Activated CD8-positive, alpha-beta memory T cell treated with anti-CD3 and anti-CD28 coated beads, Interleukin-2, amount 10 ng/mL, durations not matched to agents 7 days and 5 days (primary cell): ENCODE measurements around the gene PGR. TPM values are rescaled to one million over a fixed set of nuclear protein-coding genes. Genes with fewer than 3 reads are reported as not detected.

Source experiments
- ATAC-seq: fragments of 150-1000 bp; cut with Tn5 transposase; one replicate; pipeline ENCODE4 v1.10.0; 2021; ENCODE audit warnings: moderate library complexity
- CTCF ChIA-PET: fragments of 350-600 bp; sonication (Branson Sonifier 250); formaldehyde crosslinking; loops from one replicate; lab custom pipeline; 2021; ENCODE audit warnings: antibody characterized with exemption; lab: Charles Lee
- DNase-seq: peaks from one replicate; pipeline ENCODE4 v3.0.0-alpha.2; 2020
- H3K27ac Mint-ChIP-seq: one replicate; pipeline ENCODE4 v1.8.0; 2021; ENCODE audit warnings: mild to moderate bottlenecking, mixed read lengths
- H3K27me3 Mint-ChIP-seq: one replicate; pipeline ENCODE4 v1.8.0; 2021; ENCODE audit warnings: mixed read lengths
- H3K36me3 Mint-ChIP-seq: one replicate; pipeline ENCODE4 v1.8.0; 2021; ENCODE audit warnings: mild to moderate bottlenecking, mixed read lengths
- H3K4me1 Mint-ChIP-seq: one replicate; pipeline ENCODE4 v1.8.0; 2021; ENCODE audit warnings: mixed read lengths
- H3K4me3 Mint-ChIP-seq: one replicate; pipeline ENCODE4 v1.8.0; 2021; ENCODE audit warnings: mild to moderate bottlenecking, moderate library complexity, mixed read lengths
- H3K9me3 Mint-ChIP-seq: one replicate; pipeline ENCODE4 v1.8.0; 2022; ENCODE audit warnings: low read depth, mixed read lengths
- total RNA-seq, 2 experiments: library from RNA; stranded (reverse); gene quantifications; one replicate each; pipeline ENCODE4 v1.2.3, GENCODE V29; 2021

Gene PGR
- total RNA-seq = not detected

DNA sequence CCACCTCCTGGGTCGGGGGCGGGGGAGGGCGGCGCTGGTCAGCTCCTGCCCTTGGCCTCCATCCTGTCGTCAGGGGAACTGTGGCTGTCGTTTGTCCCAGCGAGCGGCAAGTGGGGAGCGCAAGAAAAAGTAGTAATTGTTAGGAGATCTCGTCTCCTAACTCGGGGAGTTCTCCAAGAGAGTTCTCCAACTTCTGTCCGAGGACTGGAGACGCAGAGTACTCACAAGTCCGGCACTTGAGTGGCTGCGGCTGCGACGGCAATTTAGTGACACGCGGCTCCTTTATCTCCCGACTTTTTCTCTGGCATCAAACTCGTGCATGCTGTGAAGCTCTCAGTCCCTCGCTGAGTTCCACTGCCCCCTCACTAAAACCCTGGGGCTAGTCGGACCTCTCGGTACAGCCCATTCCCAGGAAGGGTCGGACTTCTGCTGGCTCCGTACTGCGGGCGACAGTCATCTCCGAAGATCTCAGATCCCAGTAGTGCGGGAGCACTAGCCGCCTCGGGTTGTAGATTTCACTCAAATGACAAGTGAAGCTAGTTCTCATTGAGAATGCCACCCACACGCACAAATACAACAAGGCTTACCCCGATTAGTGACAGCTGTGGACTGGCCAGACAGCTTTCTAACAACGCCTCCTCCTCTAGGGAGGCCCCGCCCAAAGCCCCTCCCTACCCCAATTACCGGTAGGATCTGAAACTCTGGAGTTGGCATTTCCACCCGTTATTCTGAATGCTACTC lies at the start of gene PGR:
PGR (minus strand) TSS at position 611 of the 741 bp plus-strand sequence. CDS start 743 bp downstream, outside the sequence.
- peaks cover 3% of the 10 kb centered on the region for H3K36me3 Mint-ChIP-seq
- no peak within 1 kb of the TSS for H3K27ac Mint-ChIP-seq
- peaks cover 41% of the 10 kb centered on the region for H3K27me3 Mint-ChIP-seq
- ATAC-seq = no peak
- H3K4me1 Mint-ChIP-seq = no peaks in the 10 kb centered on the region
- H3K4me3 Mint-ChIP-seq = no peak within 1 kb of the TSS
- H3K9me3 Mint-ChIP-seq = no peaks in the 10 kb centered on the region
- no peak for DNase-seq
- CTCF ChIA-PET = no interaction called here

DNA sequence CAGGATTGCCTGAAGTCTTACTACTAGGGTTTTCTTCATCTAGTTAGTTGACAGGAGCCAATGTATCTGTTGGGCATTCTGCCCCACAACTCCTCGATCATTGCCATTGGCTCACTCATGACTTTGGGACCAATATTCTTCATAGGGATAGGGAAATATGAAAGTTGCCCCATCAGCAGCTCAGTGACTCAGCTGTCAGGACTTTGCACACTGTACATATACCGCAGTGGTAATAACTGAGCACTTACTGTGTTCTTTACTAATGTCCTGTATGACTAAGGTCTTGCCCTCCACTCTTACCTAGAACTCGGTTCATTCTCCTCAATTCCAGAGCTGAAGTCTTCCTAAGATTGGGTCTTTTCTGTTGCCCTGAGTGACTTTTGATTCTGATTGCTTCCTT lies 46.8 kb upstream of the PGR start:
- Mint-ChIP-seq H3K36me3 (no peaks in the 10 kb centered on the region), H3K4me1 (no peaks in the 10 kb centered on the region), H3K9me3 (no peaks in the 10 kb centered on the region), H3K27ac (no peak overlapping the region), H3K27me3 (no peaks in the 10 kb centered on the region), H3K4me3 (no peak overlapping the region)
- no peak for DNase-seq
- ATAC-seq = no peak
- CTCF ChIA-PET = no interaction called here

DNA sequence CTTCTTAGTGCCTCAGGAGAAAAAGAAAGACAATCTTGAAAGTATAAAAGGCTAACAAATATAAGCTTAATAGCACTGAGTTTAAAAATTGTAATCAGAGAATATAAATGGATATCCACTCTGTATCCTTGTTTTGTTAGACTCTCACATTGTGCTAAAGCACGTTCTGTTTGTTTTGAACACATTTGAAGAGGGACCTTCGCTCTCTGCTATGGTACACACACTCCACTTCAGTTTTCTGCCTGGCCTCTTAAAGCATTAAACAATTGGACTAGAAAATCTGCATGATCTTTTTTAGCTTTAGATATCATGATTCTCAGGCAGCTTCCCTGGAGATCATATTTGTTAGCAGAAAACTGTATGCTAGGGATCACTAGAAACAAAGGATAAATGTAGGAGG lies 40.3 kb upstream of the PGR start:
- Mint-ChIP-seq H3K27me3 (no peaks in the 10 kb centered on the region), H3K4me3 (no peak overlapping the region), H3K36me3 (no peaks in the 10 kb centered on the region), H3K9me3 (peaks cover 6% of the 10 kb centered on the region), H3K4me1 (no peaks in the 10 kb centered on the region), H3K27ac (no peak overlapping the region)
- CTCF ChIA-PET = interaction anchor here (0.6 kb wide), 1 partner anchor 34 kb away, joined by 3 read pairs; no protein-coding TSS in a partner anchor
- DNase-seq (no peak), ATAC-seq (no peak)

- CTCF ChIA-PET = no interaction called here
- H3K9me3 Mint-ChIP-seq = peaks cover 9% of the 10 kb centered on the region
- no peak for DNase-seq
- H3K36me3 Mint-ChIP-seq = no peaks in the 10 kb centered on the region
- no peak overlapping the region for H3K27ac Mint-ChIP-seq
- no peak for ATAC-seq
- H3K4me3 Mint-ChIP-seq = no peak overlapping the region
- no peaks in the 10 kb centered on the region for H3K4me1 Mint-ChIP-seq
- no peaks in the 10 kb centered on the region for H3K27me3 Mint-ChIP-seq
These were observed 36.4 kb upstream of the PGR start for GRCh38 chr11:101166038-101166437.

DNA sequence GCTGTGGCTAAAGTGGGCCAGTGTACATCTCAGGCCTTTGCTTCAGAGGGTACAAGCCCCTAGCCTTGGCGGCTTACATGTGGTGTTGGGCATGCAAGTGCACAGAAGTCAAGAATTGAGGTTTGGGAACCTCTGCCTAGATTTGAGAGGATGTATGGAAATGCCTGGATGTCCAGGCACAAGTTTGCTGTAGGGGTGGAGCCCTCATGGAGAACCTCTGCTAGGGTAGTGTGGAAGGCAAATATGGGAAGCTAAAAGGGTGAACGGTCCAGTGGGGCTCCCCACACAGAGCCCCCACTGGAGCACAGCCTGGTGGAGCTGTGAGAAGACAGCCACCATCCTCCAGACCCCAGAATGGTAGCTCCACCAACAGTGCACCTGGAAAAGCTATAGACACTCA lies 28.5 kb upstream of the PGR start:
- Mint-ChIP-seq H3K27ac (no peak overlapping the region), H3K36me3 (no peaks in the 10 kb centered on the region), H3K27me3 (no peaks in the 10 kb centered on the region), H3K4me3 (no peak overlapping the region), H3K9me3 (peaks cover 7% of the 10 kb centered on the region), H3K4me1 (no peaks in the 10 kb centered on the region)
- no peak for ATAC-seq
- CTCF ChIA-PET = no interaction called here
- DNase-seq = no peak

DNA sequence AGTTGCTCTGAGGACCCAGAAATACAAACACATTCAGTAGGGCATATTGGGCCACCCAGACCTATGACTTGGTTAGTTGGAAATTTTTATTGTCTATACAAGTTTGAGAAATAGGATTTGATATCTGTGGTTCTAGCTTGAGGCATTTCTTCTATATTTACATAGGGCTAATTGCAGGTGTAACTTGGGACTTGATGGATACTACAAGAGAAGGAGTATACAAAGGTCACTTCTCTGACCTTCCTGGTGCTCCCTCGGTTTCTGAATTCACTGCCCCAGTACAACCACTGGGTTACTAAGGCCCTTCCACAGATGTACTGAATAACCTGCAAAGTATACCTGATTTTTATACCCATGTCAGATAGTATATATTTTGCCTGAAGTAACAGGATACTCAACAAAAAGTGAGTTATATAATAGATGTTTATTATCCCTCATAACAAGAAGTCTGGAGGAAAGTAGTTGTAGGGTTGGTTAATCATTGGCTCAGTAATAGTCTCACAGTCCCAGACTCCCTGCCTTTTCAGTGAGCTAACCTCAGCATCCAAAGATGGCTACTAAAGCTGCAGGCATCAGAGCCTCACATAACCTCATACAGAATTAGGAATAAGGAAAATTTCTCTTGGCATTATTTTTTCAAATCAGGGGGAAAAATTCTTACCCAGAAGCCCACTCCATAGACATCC lies 8.8 kb upstream of the PGR start:
- Mint-ChIP-seq H3K4me3 (no peak overlapping the region), H3K27ac (no peak overlapping the region), H3K9me3 (peaks cover 4% of the 10 kb centered on the region), H3K27me3 (no peaks in the 10 kb centered on the region), H3K36me3 (no peaks in the 10 kb centered on the region), H3K4me1 (no peaks in the 10 kb centered on the region)
- CTCF ChIA-PET = no interaction called here
- DNase-seq = no peak
- ATAC-seq = no peak

- DNase-seq (no peak), ATAC-seq (no peak)
- CTCF ChIA-PET = no interaction called here
- Mint-ChIP-seq H3K27me3 (peaks cover 25% of the 10 kb centered on the region), H3K4me1 (no peaks in the 10 kb centered on the region), H3K36me3 (no peaks in the 10 kb centered on the region), H3K9me3 (no peaks in the 10 kb centered on the region), H3K4me3 (no peak overlapping the region), H3K27ac (no peak overlapping the region)
These were observed 3.6 kb upstream of the PGR start for GRCh38 chr11:101133190-101133589.

DNA sequence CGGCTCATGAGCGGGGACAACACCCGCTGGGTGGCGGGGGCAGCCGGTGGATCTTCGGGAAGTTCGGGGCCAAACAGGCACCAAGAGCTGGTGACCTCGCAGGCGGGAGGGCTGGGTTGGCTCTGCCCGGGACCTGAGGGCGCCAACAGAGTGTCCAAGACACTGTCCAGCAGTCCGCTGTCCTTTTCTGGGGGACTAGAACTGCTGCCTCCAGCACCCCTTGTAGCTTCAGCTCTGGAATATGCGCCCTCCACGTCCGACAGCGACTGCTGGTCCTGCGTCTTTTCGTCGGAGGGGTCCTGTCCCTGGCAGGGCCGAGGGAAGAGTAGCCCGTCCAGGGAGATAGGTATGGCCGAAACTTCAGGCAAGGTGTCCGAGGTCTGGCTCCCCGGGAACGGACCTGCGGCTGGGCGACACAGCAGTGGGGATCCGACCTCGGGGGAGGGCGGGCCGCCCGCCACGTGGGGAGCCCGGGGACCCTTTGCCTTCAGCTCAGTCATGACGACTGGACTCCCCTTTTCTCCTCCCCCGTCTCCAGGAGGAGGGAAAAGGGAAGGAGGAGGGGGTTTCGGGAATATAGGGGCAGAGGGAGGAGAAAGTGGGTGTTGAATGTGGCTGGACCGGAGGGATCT lies 926 bp downstream of the PGR start:
- CTCF ChIA-PET = no interaction called here
- DNase-seq = no peak
- H3K27ac Mint-ChIP-seq = no peak overlapping the region
- no peaks in the 10 kb centered on the region for H3K9me3 Mint-ChIP-seq
- H3K27me3 Mint-ChIP-seq = peaks cover 41% of the 10 kb centered on the region
- H3K4me3 Mint-ChIP-seq = no peak overlapping the region
- no peak for ATAC-seq
- no peaks in the 10 kb centered on the region for H3K4me1 Mint-ChIP-seq
- peaks cover 3% of the 10 kb centered on the region for H3K36me3 Mint-ChIP-seq

GRCh38 chr11:101127699-101128570 lies 1.7 kb downstream of the PGR start:
- DNase-seq (no peak), ATAC-seq (no peak)
- no peak overlapping the region for H3K27ac Mint-ChIP-seq
- peaks cover 3% of the 10 kb centered on the region for H3K36me3 Mint-ChIP-seq
- H3K4me1 Mint-ChIP-seq = no peaks in the 10 kb centered on the region
- CTCF ChIA-PET = no interaction called here
- no peaks in the 10 kb centered on the region for H3K9me3 Mint-ChIP-seq
- peaks cover 41% of the 10 kb centered on the region for H3K27me3 Mint-ChIP-seq
- no peak overlapping the region for H3K4me3 Mint-ChIP-seq

GRCh38 chr11:101127197-101127698 lies 2.4 kb downstream of the PGR start:
- no peaks in the 10 kb centered on the region for H3K4me1 Mint-ChIP-seq
- CTCF ChIA-PET = no interaction called here
- no peaks in the 10 kb centered on the region for H3K9me3 Mint-ChIP-seq
- H3K27me3 Mint-ChIP-seq = peaks cover 41% of the 10 kb centered on the region
- peaks cover 3% of the 10 kb centered on the region for H3K36me3 Mint-ChIP-seq
- ATAC-seq = no peak
- DNase-seq = no peak
- no peak overlapping the region for H3K4me3 Mint-ChIP-seq
- peak overlapping the region; percentile 62 for H3K27ac Mint-ChIP-seq

DNA sequence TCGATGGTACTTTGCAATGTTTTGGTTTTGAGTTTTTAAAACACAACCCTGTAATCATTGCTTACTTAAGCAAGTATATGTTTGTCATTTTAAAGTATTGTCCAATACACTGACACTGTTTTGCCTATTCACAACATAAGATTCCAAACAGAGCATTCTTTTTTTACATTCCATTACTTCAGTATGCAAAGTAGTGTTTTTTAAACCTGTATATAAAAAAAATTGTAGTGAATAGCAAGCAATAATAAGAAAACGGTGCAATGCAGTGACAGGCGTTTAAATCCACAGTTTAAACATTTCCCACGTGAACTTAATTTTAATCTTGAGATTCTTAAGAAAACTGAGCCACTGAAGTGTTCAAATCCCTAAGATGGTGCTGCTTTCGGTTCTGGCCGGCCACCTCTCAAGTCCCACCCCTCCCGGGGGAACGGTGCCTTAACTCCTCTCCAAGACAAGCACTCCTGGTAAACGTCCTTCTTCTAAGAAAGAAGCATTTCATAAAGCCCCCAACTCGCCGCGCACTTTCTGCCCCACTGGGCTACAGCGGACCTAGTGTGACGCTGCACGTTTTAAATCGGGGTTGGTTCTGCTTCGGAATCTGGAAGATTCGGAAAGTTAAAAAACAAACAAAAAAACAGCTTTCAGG lies 2.9 kb downstream of the PGR start:
- Mint-ChIP-seq H3K27ac (peak overlapping the region; percentile 62), H3K36me3 (peaks cover 3% of the 10 kb centered on the region), H3K4me3 (no peak overlapping the region), H3K27me3 (peaks cover 41% of the 10 kb centered on the region), H3K9me3 (no peaks in the 10 kb centered on the region), H3K4me1 (no peaks in the 10 kb centered on the region)
- ATAC-seq (no peak), DNase-seq (no peak)
- CTCF ChIA-PET = no interaction called here

DNA sequence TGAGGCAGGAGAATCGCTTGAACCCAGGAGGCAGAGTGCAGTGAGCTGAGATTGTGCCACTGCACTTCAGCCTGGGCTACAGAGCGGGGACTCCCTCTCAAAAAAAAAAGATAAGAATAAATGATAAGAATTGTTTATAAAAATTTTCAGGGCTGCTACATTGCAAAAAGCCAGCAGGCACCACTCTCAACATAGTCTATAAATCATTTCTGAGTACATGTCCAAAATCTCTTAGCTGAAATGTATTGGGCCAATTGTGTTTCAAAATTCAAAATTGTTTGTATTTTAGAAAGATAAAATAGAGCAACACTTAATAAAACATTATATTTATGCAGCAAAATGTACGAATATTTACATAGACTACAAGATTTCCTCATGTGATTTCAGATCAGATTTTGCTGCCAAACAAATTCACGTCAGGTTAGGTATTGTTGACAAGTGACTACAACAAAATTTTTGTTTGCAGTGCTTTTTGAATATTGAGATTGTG lies 13.9 kb downstream of the PGR start:
- H3K36me3 Mint-ChIP-seq = no peaks in the 10 kb centered on the region
- H3K4me3 Mint-ChIP-seq = no peak overlapping the region
- no peak for DNase-seq
- H3K4me1 Mint-ChIP-seq = no peaks in the 10 kb centered on the region
- peaks cover 4% of the 10 kb centered on the region for H3K9me3 Mint-ChIP-seq
- no peak for ATAC-seq
- CTCF ChIA-PET = no interaction called here
- H3K27ac Mint-ChIP-seq = no peak overlapping the region
- no peaks in the 10 kb centered on the region for H3K27me3 Mint-ChIP-seq
